UCSD-AML1 (cell line): ENCODE measurements around the gene PHOSPHO2.
A peak's percentile ranks its signal among the peaks of the same experiment; 100 is the strongest.

ENCODE experiments used
- DNase-seq: peaks from one replicate; lab custom pipeline; 2025; ENCODE audit not compliant: unreplicated experiment; lab: John Stamatoyannopoulos, UW

The PHOSPHO2 gene

GRCh38 chr2:169694113-169694893, at the start of gene PHOSPHO2, which contains the start of gene CFAP210:
PHOSPHO2 (plus strand) TSS chr2:169694469; CDS start chr2:169700972, 6,503 bp downstream.
CFAP210 (minus strand) TSS chr2:169694405; CDS start chr2:169694327, 78 bp downstream.
- DNase-seq = peak; percentile 96

GRCh38 chr2:169647496-169647895, 46.8 kb upstream of the PHOSPHO2 start:
- DNase-seq = no peak

- no peak for DNase-seq
Observed at GRCh38 chr2:169649278-169649677, 45.0 kb upstream of the PHOSPHO2 start.

- no peak for DNase-seq
Observed at GRCh38 chr2:169653636-169654035, 40.6 kb upstream of the PHOSPHO2 start.

- no peak for DNase-seq
Observed at GRCh38 chr2:169656164-169656563, 38.1 kb upstream of the PHOSPHO2 start.

GRCh38 chr2:169658877-169659276, 35.4 kb upstream of the PHOSPHO2 start:
- DNase-seq = no peak

GRCh38 chr2:169659320-169659719, 34.9 kb upstream of the PHOSPHO2 start:
- no peak for DNase-seq

- DNase-seq = no peak
Observed at GRCh38 chr2:169661265-169661664, 33.0 kb upstream of the PHOSPHO2 start.

- DNase-seq = no peak
Observed at GRCh38 chr2:169662744-169663143, 31.5 kb upstream of the PHOSPHO2 start.

GRCh38 chr2:169663247-169663646, 31.0 kb upstream of the PHOSPHO2 start:
- DNase-seq = no peak

GRCh38 chr2:169664600-169664977, 29.7 kb upstream of the PHOSPHO2 start:
- no peak for DNase-seq

- DNase-seq = no peak
Observed at GRCh38 chr2:169664978-169665930, 29.0 kb upstream of the PHOSPHO2 start.

- DNase-seq = no peak
Observed at GRCh38 chr2:169667583-169667982, 26.7 kb upstream of the PHOSPHO2 start.

- no peak for DNase-seq
Observed at GRCh38 chr2:169670215-169670651, 24.0 kb upstream of the PHOSPHO2 start.

- no peak for DNase-seq
Observed at GRCh38 chr2:169670937-169671336, 23.3 kb upstream of the PHOSPHO2 start.

- DNase-seq = peak; percentile 65
Observed at GRCh38 chr2:169672406-169672805, 21.9 kb upstream of the PHOSPHO2 start.

- no peak for DNase-seq
Observed at GRCh38 chr2:169673106-169673505, 21.2 kb upstream of the PHOSPHO2 start.

GRCh38 chr2:169673921-169674320, 20.3 kb upstream of the PHOSPHO2 start:
- DNase-seq = no peak

- DNase-seq = no peak
Observed at GRCh38 chr2:169676357-169676756, 17.9 kb upstream of the PHOSPHO2 start.

GRCh38 chr2:169676850-169677249, 17.4 kb upstream of the PHOSPHO2 start:
- DNase-seq = no peak

GRCh38 chr2:169683054-169683424, 11.2 kb upstream of the PHOSPHO2 start:
- no peak for DNase-seq
